ENCODE results near the gene NBPF19.
A peak's percentile ranks its signal among the peaks of the same experiment; 100 is the strongest.
"Not testable (repeated sequence)": the region's sequence is repeated elsewhere in the genome, so short reads cannot be mapped to it uniquely, and the experiment has no call there.

The NBPF19 gene

GRCh38 chr1:149474745-149475144 lies at the start of gene NBPF19:
NBPF19 (plus strand) TSS chr1:149475045; CDS start chr1:149475933, 888 bp downstream.
- DNase-seq; in situ Hi-C loops (cut with HindIII; ENCODE audit: low pct_ligation_motif_present, low pct_unique_long_range_greater_than_20kb, low sequenced_read_pairs): not testable (repeated sequence)

GRCh38 chr1:149428317-149428716 lies 46.5 kb upstream of the NBPF19 start:
- DNase-seq; in situ Hi-C loops (cut with HindIII; ENCODE audit: low pct_ligation_motif_present, low pct_unique_long_range_greater_than_20kb, low sequenced_read_pairs): not testable (repeated sequence)

GRCh38 chr1:149445451-149445850 lies 29.4 kb upstream of the NBPF19 start:
- not testable (repeated sequence) for DNase-seq

GRCh38 chr1:149452196-149452595 lies 22.6 kb upstream of the NBPF19 start:
- in situ Hi-C loops (cut with HindIII; ENCODE audit: low pct_ligation_motif_present, low pct_unique_long_range_greater_than_20kb, low sequenced_read_pairs); DNase-seq: not testable (repeated sequence)

More at GRCh38 chr1:149445451-149445850, 29.4 kb upstream of the NBPF19 start:
- in situ Hi-C loops (cut with HindIII; ENCODE audit: low pct_ligation_motif_present, low pct_unique_long_range_greater_than_20kb, low sequenced_read_pairs), result not testable (repeated sequence)

GRCh38 chr1:149452652-149453051 lies 22.2 kb upstream of the NBPF19 start:
- in situ Hi-C loops (cut with HindIII; ENCODE audit: low pct_ligation_motif_present, low pct_unique_long_range_greater_than_20kb, low sequenced_read_pairs); DNase-seq: not testable (repeated sequence)

GRCh38 chr1:149558350-149558825 lies 83.5 kb downstream of the NBPF19 start:
- in situ Hi-C loops (cut with HindIII; ENCODE audit: low pct_ligation_motif_present, low pct_unique_long_range_greater_than_20kb, low sequenced_read_pairs), result not testable (repeated sequence)
- DNase-seq, result peak; percentile 58

- in situ Hi-C loops (cut with HindIII; ENCODE audit: low pct_ligation_motif_present, low pct_unique_long_range_greater_than_20kb, low sequenced_read_pairs), result not testable (repeated sequence)
These were observed 87.0 kb downstream of the NBPF19 start for GRCh38 chr1:149561806-149562205.

GRCh38 chr1:149565485-149565884 lies 90.6 kb downstream of the NBPF19 start:
- DNase-seq; in situ Hi-C loops (cut with HindIII; ENCODE audit: low pct_ligation_motif_present, low pct_unique_long_range_greater_than_20kb, low sequenced_read_pairs): not testable (repeated sequence)

More at GRCh38 chr1:149561806-149562205, 87.0 kb downstream of the NBPF19 start:
- DNase-seq, result not testable (repeated sequence)

GRCh38 chr1:149572763-149573162 lies 97.9 kb downstream of the NBPF19 start:
- in situ Hi-C loops (cut with HindIII; ENCODE audit: low pct_ligation_motif_present, low pct_unique_long_range_greater_than_20kb, low sequenced_read_pairs); DNase-seq: not testable (repeated sequence)

- DNase-seq; in situ Hi-C loops (cut with HindIII; ENCODE audit: low pct_ligation_motif_present, low pct_unique_long_range_greater_than_20kb, low sequenced_read_pairs): not testable (repeated sequence)
These were observed 110.7 kb downstream of the NBPF19 start for GRCh38 chr1:149585592-149585991.
